ENCODE data around the gene DOHH. TPM values are rescaled to one million over a fixed set of nuclear protein-coding genes. Genes with fewer than 3 reads are reported as not detected.

DOHH gene
- total RNA-seq, 1 experiment from 2014 or later = 22.3 TPM

DNA sequence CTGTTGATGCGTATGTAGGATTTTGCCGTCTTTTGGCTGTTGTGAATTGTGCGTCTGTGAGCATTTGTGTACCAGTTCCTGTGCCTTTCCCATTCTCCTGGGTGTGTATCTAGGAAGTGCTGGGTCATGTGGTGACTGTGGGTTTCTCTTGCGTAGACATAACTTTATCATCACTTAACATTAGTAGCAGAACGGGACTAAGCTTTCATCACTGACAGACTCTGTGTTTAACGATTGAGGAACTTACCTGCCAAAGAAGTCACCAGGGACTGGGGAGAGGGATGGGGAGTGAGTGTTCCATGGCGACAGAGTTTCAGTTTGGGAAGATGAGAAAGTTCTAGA, 20.6 kb upstream of the DOHH start:
- Histone ChIP-seq H3K27me3 (replicated peaks; ENCODE audit: insufficient read depth, low read depth, low read length, poor library complexity) (no peaks in the 10 kb centered on the region), H3K4me3 (ENCODE audit: low read depth, low read length, poor library complexity, severe bottlenecking) (no peak overlapping the region), H3K27ac (ENCODE audit: low read depth, low read length, poor library complexity, severe bottlenecking) (no peak overlapping the region), H3K4me1 (ENCODE audit: insufficient read depth, low read length, poor library complexity, severe bottlenecking) (no peaks in the 10 kb centered on the region), H3K36me3 (ENCODE audit: insufficient read depth, low read length, poor library complexity, severe bottlenecking) (peaks cover 27% of the 10 kb centered on the region), H3K9me3 (ENCODE audit: low read depth, low read length, poor library complexity, severe bottlenecking) (no peaks in the 10 kb centered on the region)
- intact Hi-C loops (cut with micrococcal nuclease; ENCODE audit: unreplicated experiment) = no loop called here
- no peak for DNase-seq (ENCODE audit: low spot score)
- BruUV-seq (replicated peaks) = no TSS peak
- TF ChIP-seq EZH2 (IDR thresholded peaks at IDR 0.05; ENCODE audit: borderline replicate concordance, low read depth, low read length, poor library complexity, severe bottlenecking) = no peak
- TF ChIP-seq, protein P1, sequence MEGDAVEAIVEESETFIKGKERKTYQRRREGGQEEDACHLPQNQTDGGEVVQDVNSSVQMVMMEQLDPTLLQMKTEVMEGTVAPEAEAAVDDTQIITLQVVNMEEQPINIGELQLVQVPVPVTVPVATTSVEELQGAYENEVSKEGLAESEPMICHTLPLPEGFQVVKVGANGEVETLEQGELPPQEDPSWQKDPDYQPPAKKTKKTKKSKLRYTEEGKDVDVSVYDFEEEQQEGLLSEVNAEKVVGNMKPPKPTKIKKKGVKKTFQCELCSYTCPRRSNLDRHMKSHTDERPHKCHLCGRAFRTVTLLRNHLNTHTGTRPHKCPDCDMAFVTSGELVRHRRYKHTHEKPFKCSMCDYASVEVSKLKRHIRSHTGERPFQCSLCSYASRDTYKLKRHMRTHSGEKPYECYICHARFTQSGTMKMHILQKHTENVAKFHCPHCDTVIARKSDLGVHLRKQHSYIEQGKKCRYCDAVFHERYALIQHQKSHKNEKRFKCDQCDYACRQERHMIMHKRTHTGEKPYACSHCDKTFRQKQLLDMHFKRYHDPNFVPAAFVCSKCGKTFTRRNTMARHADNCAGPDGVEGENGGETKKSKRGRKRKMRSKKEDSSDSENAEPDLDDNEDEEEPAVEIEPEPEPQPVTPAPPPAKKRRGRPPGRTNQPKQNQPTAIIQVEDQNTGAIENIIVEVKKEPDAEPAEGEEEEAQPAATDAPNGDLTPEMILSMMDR (conservative IDR thresholded peaks at IDR 0.05; ENCODE audit: low read depth, low read length) = no peak
- POLR2A ChIA-PET (ENCODE audit: low non-redundant PET) = no interaction called here
- CTCF ChIA-PET = no interaction called here

DNA sequence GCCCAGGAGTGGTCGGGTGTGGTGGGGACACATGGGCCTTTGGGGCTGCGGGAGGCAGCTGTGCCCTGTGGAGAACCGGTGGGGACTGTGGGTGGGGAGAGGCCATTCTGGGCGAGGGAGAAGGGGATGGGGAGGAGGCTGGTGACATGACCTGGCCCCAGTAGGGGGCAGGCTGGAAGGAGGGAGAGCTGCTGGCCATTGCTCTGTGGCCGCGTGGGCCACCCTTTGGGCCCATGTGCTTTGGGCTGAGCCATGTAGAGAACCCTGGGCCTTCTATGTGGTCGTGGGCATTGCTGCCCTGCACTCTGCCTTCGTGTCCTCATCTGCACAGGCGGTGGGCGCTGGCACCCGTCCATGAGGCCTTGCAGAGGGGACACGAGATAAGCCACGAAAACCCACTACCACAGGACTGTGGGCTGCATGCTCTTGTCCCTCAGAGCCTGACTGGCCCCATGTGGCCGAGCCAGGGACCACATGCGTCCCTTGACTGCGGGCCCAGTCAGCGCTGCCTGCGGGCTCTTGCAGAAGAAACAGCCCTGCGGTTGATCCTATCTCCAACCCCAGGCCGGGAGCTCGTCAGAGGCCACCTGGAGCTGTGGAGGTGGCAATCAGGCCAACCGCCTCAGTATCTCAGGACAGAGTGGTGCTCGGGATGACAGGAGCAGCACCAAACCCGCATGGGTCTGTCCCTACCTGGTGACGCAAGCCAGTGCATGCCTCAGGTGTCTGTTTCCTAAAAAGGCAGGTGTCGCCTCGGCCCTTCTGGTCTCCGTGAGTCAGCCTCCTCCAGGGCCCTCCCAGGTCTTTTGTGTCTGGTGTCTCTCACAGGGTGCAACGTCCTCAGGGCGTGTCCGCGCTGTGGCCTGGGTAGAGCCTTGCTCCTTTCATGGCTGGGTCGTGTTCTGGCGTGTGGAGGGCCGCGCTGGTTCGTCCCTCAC, 20.0 kb upstream of the DOHH start:
- Histone ChIP-seq H3K4me1 (ENCODE audit: insufficient read depth, low read length, poor library complexity, severe bottlenecking) (no peaks in the 10 kb centered on the region), H3K27ac (ENCODE audit: low read depth, low read length, poor library complexity, severe bottlenecking) (no peak overlapping the region), H3K9me3 (ENCODE audit: low read depth, low read length, poor library complexity, severe bottlenecking) (no peaks in the 10 kb centered on the region), H3K27me3 (replicated peaks; ENCODE audit: insufficient read depth, low read depth, low read length, poor library complexity) (no peaks in the 10 kb centered on the region), H3K36me3 (ENCODE audit: insufficient read depth, low read length, poor library complexity, severe bottlenecking) (peaks cover 23% of the 10 kb centered on the region), H3K4me3 (ENCODE audit: low read depth, low read length, poor library complexity, severe bottlenecking) (no peak overlapping the region)
- no TSS peak for BruUV-seq (replicated peaks)
- POLR2A ChIA-PET (ENCODE audit: low non-redundant PET) = no interaction called here
- intact Hi-C loops (cut with micrococcal nuclease; ENCODE audit: unreplicated experiment) = no loop called here
- TF ChIP-seq, protein P1 (conservative IDR thresholded peaks at IDR 0.05; ENCODE audit: low read depth, low read length) = no peak
- TF ChIP-seq EZH2 (IDR thresholded peaks at IDR 0.05; ENCODE audit: borderline replicate concordance, low read depth, low read length, poor library complexity, severe bottlenecking) = no peak
- CTCF ChIA-PET = no interaction called here
- DNase-seq (ENCODE audit: low spot score) = no peak

GRCh38 chr19:3519126-3519525, 18.7 kb upstream of the DOHH start:
- no peaks in the 10 kb centered on the region for H3K27me3 ChIP-seq (replicated peaks; ENCODE audit: insufficient read depth, low read depth, low read length, poor library complexity)
- intact Hi-C loops (cut with micrococcal nuclease; ENCODE audit: unreplicated experiment) = no loop called here
- H3K4me3 ChIP-seq (ENCODE audit: low read depth, low read length, poor library complexity, severe bottlenecking) = no peak overlapping the region
- H3K27ac ChIP-seq (ENCODE audit: low read depth, low read length, poor library complexity, severe bottlenecking) = no peak overlapping the region
- no peak for DNase-seq (ENCODE audit: low spot score)
- TF ChIP-seq, protein P1 (conservative IDR thresholded peaks at IDR 0.05; ENCODE audit: low read depth, low read length) = no peak
- TF ChIP-seq EZH2 (IDR thresholded peaks at IDR 0.05; ENCODE audit: borderline replicate concordance, low read depth, low read length, poor library complexity, severe bottlenecking) = no peak
- no TSS peak for BruUV-seq (replicated peaks)
- ChIA-PET POLR2A (ENCODE audit: low non-redundant PET) (no interaction called here), CTCF (no interaction called here)
- H3K9me3 ChIP-seq (ENCODE audit: low read depth, low read length, poor library complexity, severe bottlenecking) = no peaks in the 10 kb centered on the region
- H3K36me3 ChIP-seq (ENCODE audit: insufficient read depth, low read length, poor library complexity, severe bottlenecking) = peaks cover 15% of the 10 kb centered on the region
- no peaks in the 10 kb centered on the region for H3K4me1 ChIP-seq (ENCODE audit: insufficient read depth, low read length, poor library complexity, severe bottlenecking)

Measured in A673 (cell line).